Stimulated activated naive CD8-positive, alpha-beta T cell treated with anti-CD3 and anti-CD28 coated beads, Interleukin-15, Interleukin-2, amounts not matched to agents 100 ng/mL and 50 ng/mL, for 24 hours (primary cell): ENCODE data around the gene BCKDHB.
A peak's percentile ranks its signal among the peaks of the same experiment; 100 is the strongest.

Source experiments
- H3K27ac Mint-ChIP-seq: one replicate; pipeline ENCODE4 v1.8.0; 2021; ENCODE audit warnings: mild to moderate bottlenecking, mixed read lengths
- H3K27me3 Mint-ChIP-seq: one replicate; pipeline ENCODE4 v1.8.0; 2021; ENCODE audit warnings: mixed read lengths
- H3K36me3 Mint-ChIP-seq: one replicate; pipeline ENCODE4 v1.8.0; 2021; ENCODE audit warnings: low read depth, mixed read lengths
- H3K4me1 Mint-ChIP-seq: one replicate; pipeline ENCODE4 v1.8.0; 2021; ENCODE audit warnings: low read depth, mixed read lengths
- H3K4me3 Mint-ChIP-seq: one replicate; pipeline ENCODE4 v1.8.0; 2021; ENCODE audit warnings: mild to moderate bottlenecking, mixed read lengths
- H3K9me3 Mint-ChIP-seq: one replicate; pipeline ENCODE4 v1.8.0; 2021; ENCODE audit warnings: mixed read lengths

The BCKDHB gene

GRCh38 chr6:80134065-80134464 lies 27.6 kb downstream of the BCKDHB start:
- Mint-ChIP-seq H3K4me3 (no peak overlapping the region), H3K4me1 (no peaks in the 10 kb centered on the region), H3K9me3 (no peaks in the 10 kb centered on the region), H3K27ac (no peak overlapping the region), H3K36me3 (peaks cover 39% of the 10 kb centered on the region), H3K27me3 (no peaks in the 10 kb centered on the region)

GRCh38 chr6:80142586-80142985 lies 36.1 kb downstream of the BCKDHB start:
- Mint-ChIP-seq H3K27ac (no peak overlapping the region), H3K9me3 (no peaks in the 10 kb centered on the region), H3K4me1 (no peaks in the 10 kb centered on the region), H3K36me3 (peaks cover 25% of the 10 kb centered on the region), H3K4me3 (no peak overlapping the region), H3K27me3 (no peaks in the 10 kb centered on the region)

- H3K36me3 Mint-ChIP-seq = peaks cover 34% of the 10 kb centered on the region
- no peaks in the 10 kb centered on the region for H3K4me1 Mint-ChIP-seq
- no peaks in the 10 kb centered on the region for H3K27me3 Mint-ChIP-seq
- no peaks in the 10 kb centered on the region for H3K9me3 Mint-ChIP-seq
- H3K4me3 Mint-ChIP-seq = no peak overlapping the region
- H3K27ac Mint-ChIP-seq = no peak overlapping the region
Measured at GRCh38 chr6:80143419-80143937, 37.0 kb downstream of the BCKDHB start.

GRCh38 chr6:80144753-80145315 lies 38.4 kb downstream of the BCKDHB start:
- Mint-ChIP-seq H3K4me1 (no peaks in the 10 kb centered on the region), H3K27me3 (no peaks in the 10 kb centered on the region), H3K4me3 (no peak overlapping the region), H3K27ac (no peak overlapping the region), H3K9me3 (no peaks in the 10 kb centered on the region), H3K36me3 (peaks cover 41% of the 10 kb centered on the region)

GRCh38 chr6:80145509-80145908 lies 39.0 kb downstream of the BCKDHB start:
- H3K27me3 Mint-ChIP-seq = no peaks in the 10 kb centered on the region
- no peak overlapping the region for H3K4me3 Mint-ChIP-seq
- no peak overlapping the region for H3K27ac Mint-ChIP-seq
- H3K9me3 Mint-ChIP-seq = no peaks in the 10 kb centered on the region
- H3K36me3 Mint-ChIP-seq = peaks cover 41% of the 10 kb centered on the region
- no peaks in the 10 kb centered on the region for H3K4me1 Mint-ChIP-seq

- H3K27ac Mint-ChIP-seq = no peak overlapping the region
- H3K4me3 Mint-ChIP-seq = no peak overlapping the region
- H3K27me3 Mint-ChIP-seq = no peaks in the 10 kb centered on the region
- no peaks in the 10 kb centered on the region for H3K4me1 Mint-ChIP-seq
- H3K9me3 Mint-ChIP-seq = no peaks in the 10 kb centered on the region
- peaks cover 41% of the 10 kb centered on the region for H3K36me3 Mint-ChIP-seq
Measured at GRCh38 chr6:80145921-80146320, 39.5 kb downstream of the BCKDHB start.

GRCh38 chr6:80148220-80148619 lies 41.7 kb downstream of the BCKDHB start:
- no peaks in the 10 kb centered on the region for H3K27me3 Mint-ChIP-seq
- no peaks in the 10 kb centered on the region for H3K4me1 Mint-ChIP-seq
- no peak overlapping the region for H3K27ac Mint-ChIP-seq
- no peaks in the 10 kb centered on the region for H3K9me3 Mint-ChIP-seq
- H3K36me3 Mint-ChIP-seq = peaks cover 40% of the 10 kb centered on the region
- H3K4me3 Mint-ChIP-seq = no peak overlapping the region

- H3K4me1 Mint-ChIP-seq = no peaks in the 10 kb centered on the region
- H3K4me3 Mint-ChIP-seq = no peak overlapping the region
- no peaks in the 10 kb centered on the region for H3K9me3 Mint-ChIP-seq
- peaks cover 29% of the 10 kb centered on the region for H3K36me3 Mint-ChIP-seq
- no peak overlapping the region for H3K27ac Mint-ChIP-seq
- H3K27me3 Mint-ChIP-seq = no peaks in the 10 kb centered on the region
Measured at GRCh38 chr6:80151635-80152034, 45.2 kb downstream of the BCKDHB start.

GRCh38 chr6:80154160-80154559 lies 47.7 kb downstream of the BCKDHB start:
- Mint-ChIP-seq H3K36me3 (peaks cover 9% of the 10 kb centered on the region), H3K4me1 (no peaks in the 10 kb centered on the region), H3K27me3 (no peaks in the 10 kb centered on the region), H3K9me3 (no peaks in the 10 kb centered on the region), H3K4me3 (no peak overlapping the region), H3K27ac (no peak overlapping the region)

- peaks cover 8% of the 10 kb centered on the region for H3K36me3 Mint-ChIP-seq
- no peak overlapping the region for H3K27ac Mint-ChIP-seq
- no peaks in the 10 kb centered on the region for H3K4me1 Mint-ChIP-seq
- no peak overlapping the region for H3K4me3 Mint-ChIP-seq
- H3K27me3 Mint-ChIP-seq = no peaks in the 10 kb centered on the region
- H3K9me3 Mint-ChIP-seq = no peaks in the 10 kb centered on the region
Measured at GRCh38 chr6:80156221-80156620, 49.8 kb downstream of the BCKDHB start.

- Mint-ChIP-seq H3K4me1 (no peaks in the 10 kb centered on the region), H3K36me3 (peaks cover 5% of the 10 kb centered on the region), H3K9me3 (no peaks in the 10 kb centered on the region), H3K4me3 (no peak overlapping the region), H3K27ac (no peak overlapping the region), H3K27me3 (no peaks in the 10 kb centered on the region)
Measured at GRCh38 chr6:80158478-80158989, 52.1 kb downstream of the BCKDHB start.

GRCh38 chr6:80161434-80161833 lies 55.0 kb downstream of the BCKDHB start:
- Mint-ChIP-seq H3K27me3 (no peaks in the 10 kb centered on the region), H3K4me1 (no peaks in the 10 kb centered on the region), H3K27ac (peak overlapping the region; percentile 39), H3K9me3 (no peaks in the 10 kb centered on the region), H3K36me3 (no peaks in the 10 kb centered on the region), H3K4me3 (no peak overlapping the region)

- H3K36me3 Mint-ChIP-seq = peaks cover 7% of the 10 kb centered on the region
- no peak overlapping the region for H3K4me3 Mint-ChIP-seq
- no peaks in the 10 kb centered on the region for H3K27me3 Mint-ChIP-seq
Measured at GRCh38 chr6:80163754-80164187, 57.3 kb downstream of the BCKDHB start.

GRCh38 chr6:80165143-80165542 lies 58.7 kb downstream of the BCKDHB start:
- no peaks in the 10 kb centered on the region for H3K4me1 Mint-ChIP-seq
- H3K4me3 Mint-ChIP-seq = peak overlapping the region; percentile 35
- no peaks in the 10 kb centered on the region for H3K9me3 Mint-ChIP-seq
- peak overlapping the region; percentile 74 for H3K27ac Mint-ChIP-seq
- H3K36me3 Mint-ChIP-seq = peaks cover 16% of the 10 kb centered on the region
- no peaks in the 10 kb centered on the region for H3K27me3 Mint-ChIP-seq

More at GRCh38 chr6:80163754-80164187, 57.3 kb downstream of the BCKDHB start:
- Mint-ChIP-seq H3K4me1 (no peaks in the 10 kb centered on the region), H3K9me3 (no peaks in the 10 kb centered on the region), H3K27ac (no peak overlapping the region)

- peaks cover 20% of the 10 kb centered on the region for H3K36me3 Mint-ChIP-seq
- no peak overlapping the region for H3K4me3 Mint-ChIP-seq
- H3K9me3 Mint-ChIP-seq = no peaks in the 10 kb centered on the region
- no peaks in the 10 kb centered on the region for H3K4me1 Mint-ChIP-seq
- peak overlapping the region; percentile 10 for H3K27ac Mint-ChIP-seq
- no peaks in the 10 kb centered on the region for H3K27me3 Mint-ChIP-seq
Measured at GRCh38 chr6:80165819-80166218, 59.3 kb downstream of the BCKDHB start.

GRCh38 chr6:80170433-80170832 lies 64.0 kb downstream of the BCKDHB start:
- no peaks in the 10 kb centered on the region for H3K9me3 Mint-ChIP-seq
- H3K36me3 Mint-ChIP-seq = peaks cover 33% of the 10 kb centered on the region
- H3K4me1 Mint-ChIP-seq = no peaks in the 10 kb centered on the region

More at GRCh38 chr6:80170433-80170832, 64.0 kb downstream of the BCKDHB start:
- Mint-ChIP-seq H3K27ac (no peak overlapping the region), H3K27me3 (no peaks in the 10 kb centered on the region), H3K4me3 (no peak overlapping the region)
